BLaER1 treated with 17β-estradiol and CSF1 and Interleukin-3, amounts not matched to agents 10 nM and 100 nM (cell line): ENCODE data around the gene PKMYT1.
"Not testable (repeated sequence)": the region's sequence is repeated elsewhere in the genome, so short reads cannot be mapped to it uniquely, and the experiment has no call there.

Source experiments
- H3K27ac ChIP-seq, 11 experiments: shearing (Covaris generic); formaldehyde crosslinking; 2 replicates each; pipeline ENCODE4 v1.8.1; 2022
- H3K27me3 ChIP-seq, 11 experiments: shearing (Covaris generic); formaldehyde crosslinking; 2 replicates each; pipeline ENCODE4 v1.8.1; 2022
- H3K36me3 ChIP-seq, 11 experiments: shearing (Covaris generic); formaldehyde crosslinking; 2 replicates each; pipeline ENCODE4 v1.8.1; 2022
- H3K4me1 ChIP-seq, 10 experiments: shearing (Covaris generic); formaldehyde crosslinking; 2 replicates each; pipeline ENCODE4 v1.8.1; 2022
- H3K4me2 ChIP-seq, 11 experiments: shearing (Covaris generic); formaldehyde crosslinking; 2 replicates each; pipeline ENCODE4 v1.8.1; 2022
- H3K4me3 ChIP-seq, 10 experiments: shearing (Covaris generic); formaldehyde crosslinking; 2 replicates each; pipeline ENCODE4 v1.8.1; 2022
- H3K9ac ChIP-seq, 11 experiments: shearing (Covaris generic); formaldehyde crosslinking; 2 replicates each; pipeline ENCODE4 v1.8.1; 2022
- H3K9me3 ChIP-seq, 11 experiments: shearing (Covaris generic); formaldehyde crosslinking; replicated peaks in 1 of 11; 2 replicates each; pipeline ENCODE4 v1.8.1; 2022
- H4K20me1 ChIP-seq, 11 experiments: shearing (Covaris generic); formaldehyde crosslinking; 2 replicates each; pipeline ENCODE4 v1.8.1; 2022
- Cebpa-rat ChIP-seq, 11 experiments: shearing (Covaris generic); IDR thresholded peaks; 2 replicates each; pipeline ENCODE4 v1.8.1; 2022

Gene PKMYT1

DNA sequence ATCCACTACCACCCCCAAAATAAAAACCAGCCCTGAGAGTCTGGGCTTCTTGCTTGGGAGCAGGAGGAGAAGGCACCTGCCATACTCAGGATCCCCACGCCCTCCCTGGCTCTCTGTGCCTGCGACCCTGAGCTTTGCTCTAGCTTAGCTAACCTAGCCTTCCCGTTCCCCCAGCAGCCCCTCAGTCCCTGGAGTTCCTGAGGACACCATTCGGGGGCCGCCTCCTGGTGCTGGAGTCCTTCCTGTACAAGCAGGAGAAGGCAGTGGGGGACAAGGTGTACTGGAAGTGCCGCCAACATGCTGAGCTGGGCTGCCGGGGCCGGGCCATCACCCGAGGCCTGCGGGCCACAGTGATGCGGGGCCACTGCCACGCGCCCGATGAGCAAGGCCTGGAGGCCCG is 50.0 kb downstream of the PKMYT1 start:
- Histone ChIP-seq H4K20me1 (peaks cover 0 to 62% (median 7%) of the 10 kb centered on the region in 11 experiments; a peak in 11 of 22 replicates), H3K27ac (no peak overlapping the region; a peak in 1 of 22 replicates), H3K4me1 (peaks cover 15 to 45% (median 30%) of the 10 kb centered on the region in 10 experiments), H3K9me3 (no peaks in the 10 kb centered on the region), H3K4me2 (no peak overlapping the region), H3K4me3 (no peak overlapping the region), H3K27me3 (no peaks in the 10 kb centered on the region), H3K9ac (0 out of 22 replicates have a peak overlapping the region, but pooled peaks of 1 of the 11 experiments have one; percentile 18), H3K36me3 (peaks cover 35 to 59% (median 42%) of the 10 kb centered on the region in 11 experiments)
- no peak for TF ChIP-seq Cebpa-rat (IDR thresholded peaks at IDR 0.05)

DNA sequence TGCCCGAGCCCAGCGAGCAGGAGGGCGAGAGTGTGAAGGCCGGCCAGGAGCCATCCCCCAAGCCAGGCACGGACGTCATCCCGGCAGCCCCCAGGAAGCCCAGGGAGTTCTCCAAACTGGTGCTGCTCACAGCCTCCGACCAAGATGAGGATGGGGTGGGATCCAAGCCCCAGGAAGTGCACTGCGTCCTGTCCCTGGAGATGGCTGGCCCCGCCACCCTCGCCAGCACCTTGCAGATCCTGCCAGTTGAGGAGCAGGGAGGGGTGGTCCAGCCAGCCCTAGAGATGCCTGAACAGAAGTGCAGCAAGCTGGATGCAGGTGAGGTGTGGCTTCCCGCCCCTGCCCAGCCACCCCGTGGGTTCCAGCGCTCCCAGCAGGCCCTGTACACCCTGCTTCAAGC is 50.6 kb downstream of the PKMYT1 start:
- H3K27me3 ChIP-seq: no peaks in the 10 kb centered on the region
- TF ChIP-seq Cebpa-rat (IDR thresholded peaks at IDR 0.05): no peak
- no peak overlapping the region for H3K27ac ChIP-seq
- H3K4me1 ChIP-seq: peaks cover 12 to 39% (median 26%) of the 10 kb centered on the region in 10 experiments
- no peak overlapping the region for H3K4me3 ChIP-seq
- no peak overlapping the region for H3K4me2 ChIP-seq
- peaks cover 0 to 63% (median 5%) of the 10 kb centered on the region in 11 experiments; a peak in 11 of 22 replicates for H4K20me1 ChIP-seq
- peaks cover 35 to 63% (median 43%) of the 10 kb centered on the region in 11 experiments for H3K36me3 ChIP-seq
- H3K9me3 ChIP-seq: no peaks in the 10 kb centered on the region
- no peak overlapping the region for H3K9ac ChIP-seq

DNA sequence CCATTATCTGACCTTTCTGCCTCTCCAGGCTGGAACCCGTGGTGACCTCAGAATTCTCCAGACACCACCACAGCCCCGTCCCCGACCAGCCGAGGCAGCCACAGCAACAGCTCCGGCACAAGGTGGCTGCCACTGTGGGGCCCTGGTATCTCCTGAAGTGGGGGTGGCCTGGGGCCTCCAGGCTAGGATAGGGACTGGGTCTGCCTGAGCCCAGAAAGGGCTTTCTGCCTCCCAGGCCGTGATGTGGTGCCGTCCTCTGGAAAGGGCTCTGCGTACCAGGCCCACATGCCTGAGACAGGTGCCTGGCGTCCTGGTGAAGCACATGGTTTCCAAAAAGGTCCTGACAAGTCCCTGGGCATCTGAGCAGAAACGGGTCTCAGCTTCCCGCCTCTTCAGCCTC is 51.5 kb downstream of the PKMYT1 start:
- Histone ChIP-seq H4K20me1 (peaks cover 0 to 60% (median 5%) of the 10 kb centered on the region in 11 experiments; a peak in 11 of 22 replicates), H3K9me3 (no peaks in the 10 kb centered on the region), H3K9ac (no peak overlapping the region; a peak in 1 of 22 replicates), H3K27ac (no peak overlapping the region), H3K4me3 (no peak overlapping the region), H3K36me3 (peaks cover 27 to 58% (median 40%) of the 10 kb centered on the region in 11 experiments), H3K27me3 (no peaks in the 10 kb centered on the region), H3K4me1 (peaks cover 12 to 30% (median 21%) of the 10 kb centered on the region in 10 experiments; a peak in 19 of 20 replicates), H3K4me2 (no peak overlapping the region)
- TF ChIP-seq Cebpa-rat (IDR thresholded peaks at IDR 0.05): no peak

DNA sequence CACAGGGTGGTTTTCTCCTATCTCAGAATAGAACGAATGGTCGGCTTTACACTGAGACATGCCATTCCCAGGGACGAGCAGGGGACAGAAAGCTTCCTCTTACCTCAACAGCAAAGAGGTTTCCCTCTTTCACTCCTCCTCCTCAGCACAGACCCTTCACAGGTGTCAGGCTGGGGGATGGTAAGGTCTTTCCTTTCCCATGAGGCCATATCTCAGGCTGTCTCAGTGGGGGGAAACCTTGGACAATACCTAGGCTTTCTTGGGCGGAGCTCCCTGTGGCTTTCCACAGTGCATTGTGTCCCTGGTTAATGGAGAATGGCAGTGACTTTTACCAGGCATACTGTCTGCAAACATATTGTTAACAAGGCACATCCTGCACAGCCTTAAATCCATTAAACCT is 52.1 kb downstream of the PKMYT1 start:
- Histone ChIP-seq H3K9ac (peak overlapping the region in 2 of 11 experiments; percentile 32 to 33; a peak in 5 of 22 replicates), H3K36me3 (peaks cover 23 to 51% (median 34%) of the 10 kb centered on the region in 11 experiments), H4K20me1 (peaks cover 0 to 54% (median 5%) of the 10 kb centered on the region in 11 experiments; a peak in 11 of 22 replicates), H3K4me1 (peaks cover 7 to 26% (median 17%) of the 10 kb centered on the region in 10 experiments; a peak in 18 of 20 replicates)
- not testable (repeated sequence) for H3K4me2 ChIP-seq, H3K4me3 ChIP-seq, H3K9me3 ChIP-seq, H3K27ac ChIP-seq, H3K27me3 ChIP-seq

DNA sequence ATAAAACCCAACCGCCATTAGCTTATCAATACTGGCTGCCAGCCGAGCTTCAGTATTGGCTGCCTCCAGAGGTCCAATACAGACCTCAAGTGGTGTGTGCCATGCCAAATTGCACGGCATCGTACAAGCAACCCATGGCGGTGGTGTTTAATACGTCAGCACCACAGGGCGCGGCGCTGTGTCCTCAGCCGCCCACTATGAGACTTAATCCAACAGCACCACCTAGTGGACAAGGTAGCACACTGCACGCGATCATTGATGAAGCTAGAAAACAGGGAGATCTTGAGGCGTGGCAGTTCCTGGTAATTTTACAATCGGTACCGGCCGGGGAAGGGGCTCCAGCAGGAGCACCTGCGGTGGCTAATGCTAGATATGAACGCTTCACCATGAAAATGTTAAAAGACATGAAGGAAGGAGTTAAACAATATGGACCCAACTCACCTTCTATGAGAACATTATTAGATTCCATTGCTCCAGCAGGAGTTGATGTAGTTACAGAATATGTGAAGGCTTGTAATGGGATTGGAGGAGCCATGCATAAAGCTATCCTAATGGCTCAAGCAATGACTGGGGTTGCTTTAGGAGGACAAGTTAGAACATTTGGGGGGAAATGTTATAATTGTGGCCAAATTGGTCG is 53.1 kb downstream of the PKMYT1 start:
- Histone ChIP-seq H3K4me1 (peaks cover 10 to 28% (median 16%) of the 10 kb centered on the region in 10 experiments; a peak in 19 of 20 replicates), H3K36me3 (peaks cover 25 to 49% (median 34%) of the 10 kb centered on the region in 11 experiments), H3K27ac (no peak overlapping the region), H3K4me3 (no peak overlapping the region; a peak in 2 of 20 replicates), H3K4me2 (peak overlapping the region; percentile 26 to 79 (median 62); a peak in 21 of 22 replicates), H4K20me1 (peaks cover 0 to 46% (median 5%) of the 10 kb centered on the region in 11 experiments; a peak in 11 of 22 replicates), H3K9ac (0 out of 22 replicates have a peak overlapping the region, but pooled peaks of 1 of the 11 experiments have one; percentile 32), H3K9me3 (no peaks in the 10 kb centered on the region), H3K27me3 (no peaks in the 10 kb centered on the region)
- TF ChIP-seq Cebpa-rat (IDR thresholded peaks at IDR 0.05): no peak

DNA sequence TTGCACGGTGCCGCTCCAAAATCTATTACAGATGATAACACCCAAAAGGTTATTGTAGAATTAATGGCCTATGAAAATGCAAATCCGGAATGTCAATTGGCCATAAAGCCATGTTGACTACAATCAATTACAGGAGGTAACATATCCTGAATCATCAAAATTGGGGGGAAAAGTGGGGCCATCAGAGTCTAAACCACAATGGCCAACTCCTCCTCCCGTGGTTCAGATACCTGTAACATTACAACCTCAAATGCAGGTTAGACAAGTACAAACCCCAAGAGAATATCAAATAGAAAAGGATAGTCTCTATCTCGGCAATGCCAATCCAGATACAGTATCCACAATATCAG is 53.6 kb downstream of the PKMYT1 start:
- no peaks in the 10 kb centered on the region for H3K27me3 ChIP-seq
- peaks cover 29 to 52% (median 38%) of the 10 kb centered on the region in 11 experiments for H3K36me3 ChIP-seq
- no peak overlapping the region for H3K9ac ChIP-seq
- H3K27ac ChIP-seq: no peak overlapping the region
- no peak overlapping the region; a peak in 2 of 20 replicates for H3K4me3 ChIP-seq
- H4K20me1 ChIP-seq: peaks cover 0 to 46% (median 5%) of the 10 kb centered on the region in 11 experiments; a peak in 11 of 22 replicates
- peaks cover 10 to 28% (median 16%) of the 10 kb centered on the region in 10 experiments; a peak in 19 of 20 replicates for H3K4me1 ChIP-seq
- peak overlapping the region; percentile 26 to 79 (median 62); a peak in 21 of 22 replicates for H3K4me2 ChIP-seq
- H3K9me3 ChIP-seq: no peaks in the 10 kb centered on the region
- no peak for TF ChIP-seq Cebpa-rat (IDR thresholded peaks at IDR 0.05)

DNA sequence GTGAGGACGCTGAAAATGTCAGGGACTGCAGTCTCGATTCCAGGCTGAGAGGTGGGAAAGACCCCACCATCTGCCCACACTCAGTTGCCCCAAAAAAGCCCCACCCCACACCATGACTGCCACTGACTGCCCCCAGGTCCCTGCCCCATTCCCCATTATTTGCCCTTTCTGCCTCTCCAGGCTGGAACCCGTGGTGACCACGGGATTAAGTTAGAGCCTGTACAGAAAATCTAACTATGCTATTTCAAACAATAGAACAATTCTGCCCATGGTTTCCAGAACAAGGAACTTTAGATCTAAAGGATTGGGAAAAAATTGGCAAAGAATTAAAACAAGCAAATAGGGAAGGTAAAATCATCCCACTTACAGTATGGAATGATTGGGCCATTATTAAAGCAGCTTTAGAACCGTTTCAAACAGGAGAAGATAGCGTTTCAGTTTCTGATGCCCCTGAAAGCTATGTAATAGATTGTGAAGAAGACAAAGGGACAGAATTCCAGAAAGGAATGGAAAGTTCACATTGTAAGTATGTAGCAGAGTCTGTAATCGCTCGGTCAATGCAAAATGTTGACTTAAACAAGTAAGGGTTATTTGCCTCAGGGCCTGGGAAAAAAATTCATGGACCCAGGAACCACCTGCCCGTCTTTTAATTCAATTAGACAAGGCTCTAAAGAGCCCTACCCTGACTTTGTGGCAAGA is 54.1 kb downstream of the PKMYT1 start:
- Histone ChIP-seq H3K4me3 (no peak overlapping the region), H3K4me1 (peaks cover 10 to 28% (median 16%) of the 10 kb centered on the region in 10 experiments; a peak in 19 of 20 replicates), H3K4me2 (peak overlapping the region in 2 of 11 experiments; percentile 74 to 79; a peak in 2 of 22 replicates), H3K36me3 (peaks cover 30 to 53% (median 41%) of the 10 kb centered on the region in 11 experiments), H4K20me1 (peaks cover 0 to 46% (median 5%) of the 10 kb centered on the region in 11 experiments; a peak in 11 of 22 replicates), H3K9me3 (no peaks in the 10 kb centered on the region), H3K27me3 (no peaks in the 10 kb centered on the region), H3K9ac (no peak overlapping the region), H3K27ac (no peak overlapping the region)
- no peak for TF ChIP-seq Cebpa-rat (IDR thresholded peaks at IDR 0.05)

DNA sequence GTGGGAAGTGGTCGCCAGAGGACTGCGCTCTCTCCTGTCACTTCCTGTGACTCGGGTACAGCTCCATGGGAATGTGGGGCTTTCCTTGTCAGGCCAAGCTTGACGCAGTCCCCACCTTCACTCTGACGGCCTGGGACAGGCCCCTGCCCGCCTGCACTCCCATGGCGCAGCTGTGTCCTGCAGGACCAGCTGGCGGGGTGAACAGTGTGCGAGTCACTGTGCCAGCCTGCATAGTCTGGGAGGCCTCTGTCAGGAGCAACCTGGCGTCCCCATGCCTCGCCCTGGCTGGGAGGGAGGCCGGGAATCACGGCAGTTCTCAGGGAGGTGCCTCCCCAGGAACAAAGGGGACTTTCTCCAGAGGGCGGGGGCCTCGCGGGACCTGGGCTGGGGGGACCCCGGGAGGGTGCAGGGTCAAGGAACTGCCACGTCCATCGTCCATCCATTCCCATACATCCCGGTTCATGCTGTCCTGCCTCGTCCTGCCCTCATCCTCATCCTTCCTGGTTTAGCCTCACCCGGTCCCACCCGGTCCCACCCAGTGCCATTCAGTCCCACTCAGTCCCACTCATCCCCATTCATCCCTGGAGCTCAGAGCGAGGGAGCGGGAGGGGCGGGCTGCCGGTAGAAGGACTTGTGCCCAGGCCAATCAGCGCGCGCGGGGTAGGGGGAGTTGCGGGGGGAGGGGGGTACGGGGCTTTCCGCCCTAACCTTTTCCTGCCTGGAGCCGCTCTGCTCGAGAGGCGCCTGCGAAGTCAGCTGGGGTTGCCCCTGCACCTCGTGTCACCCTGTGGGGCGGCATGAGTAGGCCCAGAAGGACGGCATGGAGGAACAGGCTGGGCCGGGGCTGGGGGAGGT is 55.1 kb downstream of the PKMYT1 start:
- Histone ChIP-seq H3K27me3 (no peaks in the 10 kb centered on the region), H3K4me1 (peaks cover 10 to 28% (median 16%) of the 10 kb centered on the region in 10 experiments; a peak in 19 of 20 replicates), H3K36me3 (peaks cover 28 to 52% (median 36%) of the 10 kb centered on the region in 11 experiments), H3K9me3 (no peaks in the 10 kb centered on the region), H3K27ac (no peak overlapping the region), H3K4me3 (no peak overlapping the region), H4K20me1 (peaks cover 0 to 42% (median 5%) of the 10 kb centered on the region in 11 experiments; a peak in 12 of 22 replicates), H3K9ac (peak overlapping the region in 3 of 11 experiments; percentile 6 to 43 (median 30); a peak in 2 of 22 replicates), H3K4me2 (peak overlapping the region in 1 of 11 experiments; percentile 10; a peak in 1 of 22 replicates)
- no peak for TF ChIP-seq Cebpa-rat (IDR thresholded peaks at IDR 0.05)
